ENCODE measurements around the gene SLC12A7.
"Not testable (repeated sequence)": the region's sequence is repeated elsewhere in the genome, so short reads cannot be mapped to it uniquely, and the experiment has no call there.

The SLC12A7 gene

DNA sequence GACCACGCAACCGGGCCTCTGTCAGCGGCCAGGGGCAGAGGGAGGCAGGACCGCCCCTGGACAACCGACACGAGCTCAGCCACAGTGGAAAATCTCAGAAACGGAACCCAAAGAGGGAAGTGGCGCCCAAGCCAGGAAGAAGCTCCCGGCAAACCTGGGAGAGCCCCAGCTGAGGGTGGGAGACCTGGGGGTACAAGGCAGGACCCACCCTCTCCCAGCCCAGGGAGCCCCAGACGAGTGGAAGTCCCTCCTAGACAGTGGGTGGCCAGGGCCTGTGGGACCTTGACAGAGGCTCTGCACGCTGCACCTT lies 3.0 kb downstream of the SLC12A7 start:
- DNase-seq: no peak

DNA sequence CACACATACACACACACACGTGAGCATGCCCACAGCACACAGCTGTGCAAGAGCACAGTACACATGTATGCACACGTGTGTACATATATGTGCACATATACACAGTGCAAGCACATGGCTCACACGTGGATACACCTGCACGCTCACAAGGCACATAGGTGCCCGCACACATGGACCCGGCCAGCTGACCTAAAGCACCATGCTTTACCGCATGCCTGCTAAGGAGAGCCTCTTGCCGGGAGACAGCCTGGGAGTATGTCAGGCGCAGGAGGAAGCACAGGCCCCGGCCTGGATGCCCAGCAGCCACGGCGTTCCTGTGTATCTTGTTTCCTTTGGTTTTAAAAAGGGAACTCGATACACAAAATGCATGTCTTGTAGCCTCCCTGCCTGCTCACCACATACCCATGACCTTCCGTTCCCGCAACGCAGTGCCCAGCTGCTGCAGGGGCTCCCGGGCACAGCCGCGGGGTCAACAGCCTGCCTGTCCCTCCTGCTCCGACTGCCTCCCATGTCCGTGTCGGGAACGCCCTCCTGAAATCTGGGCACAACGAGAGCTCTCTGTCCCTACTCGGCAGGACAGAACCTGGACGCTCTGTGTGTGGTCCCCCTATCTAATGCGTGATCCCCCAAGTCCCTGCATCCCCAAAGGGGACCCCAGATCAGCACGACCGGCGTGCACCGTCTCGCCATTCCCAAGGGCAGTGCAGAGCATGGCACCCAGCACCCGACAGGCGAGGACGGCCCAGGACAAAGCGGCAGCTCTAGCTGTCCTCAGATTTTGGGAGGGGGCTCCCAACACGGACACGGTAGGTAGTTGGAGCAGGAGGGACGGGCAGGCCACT lies 3.6 kb downstream of the SLC12A7 start:
- DNase-seq: no peak

- DNase-seq: no peak
Observed at GRCh38 chr5:1107167-1108022, 4.5 kb downstream of the SLC12A7 start.

DNA sequence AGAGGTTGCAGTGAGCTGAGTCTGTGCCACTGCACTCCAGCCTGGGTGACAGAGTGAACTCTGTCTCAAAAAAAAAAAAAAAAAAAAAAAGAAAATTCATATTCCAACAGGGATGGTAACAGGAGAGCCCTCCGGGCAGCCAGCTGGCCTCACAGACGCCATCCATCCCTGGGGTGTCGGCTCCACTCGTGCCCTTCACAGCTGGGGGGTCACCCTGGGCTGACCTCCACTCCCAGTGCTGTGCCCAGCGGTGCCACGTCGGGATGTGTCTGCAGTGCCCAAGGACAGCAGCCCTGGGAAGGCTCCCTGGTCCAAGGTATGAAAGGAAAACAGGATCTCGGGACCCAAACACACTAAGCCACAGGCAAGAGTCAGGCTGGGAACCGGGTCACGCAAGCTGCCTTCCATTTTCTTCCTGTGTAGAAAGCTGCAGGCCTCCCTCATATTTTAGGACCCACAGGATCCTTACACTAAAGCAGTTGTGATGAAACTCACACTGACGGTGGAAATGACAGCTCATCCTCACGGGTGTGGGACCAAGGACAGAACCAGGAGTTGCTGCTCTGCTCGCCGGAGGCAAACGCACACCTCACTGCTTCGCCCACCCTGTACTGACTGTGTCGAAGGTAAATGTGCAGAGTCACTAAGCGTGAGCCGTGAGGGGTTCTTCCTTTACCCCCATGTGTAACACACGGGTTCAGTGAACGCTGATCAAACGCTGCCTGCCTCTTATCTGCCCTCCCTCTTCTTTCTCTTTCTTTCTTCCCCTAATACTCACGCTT lies 5.3 kb downstream of the SLC12A7 start:
- no peak for DNase-seq

DNA sequence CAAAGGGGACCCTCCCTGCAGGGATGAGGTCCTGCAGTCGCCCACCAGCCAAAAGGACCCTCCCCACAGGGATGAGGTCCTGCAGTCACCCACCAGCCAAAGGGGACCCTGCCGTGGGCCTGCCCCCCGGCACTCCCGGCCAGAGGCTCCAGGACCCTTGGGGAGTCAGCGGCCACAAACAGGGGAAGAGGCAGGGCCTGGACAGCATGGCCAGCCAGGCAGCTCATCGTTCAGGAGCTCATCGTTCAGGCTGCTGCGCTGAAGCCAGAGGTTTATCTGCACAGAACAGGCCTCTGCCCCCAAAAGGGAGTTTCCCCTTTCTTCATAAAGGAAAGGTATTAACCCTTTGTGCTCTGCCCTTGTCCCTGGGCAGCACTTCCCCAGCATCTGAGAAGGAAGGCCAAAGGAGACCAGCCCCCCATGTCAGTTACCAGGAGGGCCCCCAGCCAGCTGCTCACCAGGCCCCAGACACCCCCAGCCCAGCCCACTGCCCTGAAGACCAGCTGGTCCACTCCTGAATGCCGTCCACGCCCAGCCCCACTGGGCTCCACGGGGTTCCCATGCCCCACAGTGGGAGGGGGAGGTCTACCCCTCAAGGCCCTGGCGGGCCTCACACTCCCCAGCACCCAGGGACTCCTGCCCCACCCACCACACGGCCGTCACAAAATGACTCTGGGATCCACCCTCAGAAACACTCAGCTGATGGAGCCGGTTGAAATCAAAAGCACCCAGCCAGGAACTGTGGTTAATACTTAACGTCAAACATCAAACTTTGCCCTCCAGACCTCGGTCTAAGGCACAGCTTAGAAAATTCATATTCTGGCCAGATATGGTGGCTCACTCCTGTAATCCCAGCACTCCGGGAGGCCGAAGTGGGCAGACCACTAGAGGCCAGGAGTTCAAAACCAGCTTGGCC lies 6.3 kb downstream of the SLC12A7 start:
- no peak for DNase-seq

DNA sequence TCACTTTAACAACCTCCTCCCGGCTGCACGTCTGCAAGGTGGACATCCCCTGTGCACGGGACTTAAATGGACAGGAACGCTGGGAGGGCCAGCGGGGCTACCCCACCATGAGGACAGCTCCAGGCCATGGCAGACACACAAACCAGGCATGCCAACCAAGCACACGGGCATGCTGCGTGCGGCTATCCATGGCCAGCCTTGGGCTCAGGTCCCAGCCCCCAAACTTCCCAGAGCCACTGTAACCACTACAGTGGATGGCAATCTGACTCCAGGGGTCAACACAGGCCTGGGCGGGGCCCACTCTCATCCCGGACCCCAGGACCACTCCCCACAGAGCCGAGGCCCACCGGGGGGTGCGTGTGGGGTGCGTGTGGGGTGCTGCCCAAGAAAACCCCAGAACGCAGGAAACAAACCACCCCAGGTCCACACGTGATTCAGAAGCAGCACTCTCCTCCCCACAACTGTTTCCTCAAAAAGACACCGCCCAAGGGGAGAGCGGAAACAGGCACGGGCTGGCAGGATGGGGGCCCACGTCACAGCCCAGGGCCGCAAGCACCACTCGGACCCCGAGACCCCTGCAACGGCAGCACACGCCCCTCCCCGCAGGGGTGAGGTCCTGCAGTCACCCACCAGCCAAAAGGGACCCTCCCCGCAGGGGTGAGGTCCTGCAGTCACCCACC lies 7.4 kb downstream of the SLC12A7 start:
- DNase-seq: no peak

GRCh38 chr5:1103505-1104326 lies 8.1 kb downstream of the SLC12A7 start:
- DNase-seq: no peak

DNA sequence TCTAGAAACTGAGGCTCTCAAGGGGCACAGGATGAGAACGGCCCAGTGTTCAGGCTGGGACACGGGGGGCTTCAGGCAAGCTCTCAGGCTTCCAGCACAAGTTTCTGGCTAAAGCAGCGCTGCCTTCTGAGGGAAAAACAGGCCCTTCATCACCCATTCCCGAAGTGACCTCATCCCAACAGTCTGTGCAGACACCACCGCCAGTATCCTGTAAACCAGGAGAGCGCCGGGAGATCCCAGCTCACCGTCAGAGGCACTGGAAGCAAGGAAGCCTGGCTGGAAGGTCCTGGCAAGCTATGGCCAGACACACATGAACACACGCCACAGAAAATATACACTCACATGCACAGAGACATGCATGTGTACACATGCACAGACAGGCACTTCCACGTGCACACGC lies 8.8 kb downstream of the SLC12A7 start:
- DNase-seq: no peak

GRCh38 chr5:1101961-1102713 lies 9.7 kb downstream of the SLC12A7 start:
- no peak for DNase-seq

GRCh38 chr5:1100664-1101574 lies 10.9 kb downstream of the SLC12A7 start:
- DNase-seq: no peak

GRCh38 chr5:1099926-1100663 lies 11.8 kb downstream of the SLC12A7 start:
- no peak for DNase-seq

DNA sequence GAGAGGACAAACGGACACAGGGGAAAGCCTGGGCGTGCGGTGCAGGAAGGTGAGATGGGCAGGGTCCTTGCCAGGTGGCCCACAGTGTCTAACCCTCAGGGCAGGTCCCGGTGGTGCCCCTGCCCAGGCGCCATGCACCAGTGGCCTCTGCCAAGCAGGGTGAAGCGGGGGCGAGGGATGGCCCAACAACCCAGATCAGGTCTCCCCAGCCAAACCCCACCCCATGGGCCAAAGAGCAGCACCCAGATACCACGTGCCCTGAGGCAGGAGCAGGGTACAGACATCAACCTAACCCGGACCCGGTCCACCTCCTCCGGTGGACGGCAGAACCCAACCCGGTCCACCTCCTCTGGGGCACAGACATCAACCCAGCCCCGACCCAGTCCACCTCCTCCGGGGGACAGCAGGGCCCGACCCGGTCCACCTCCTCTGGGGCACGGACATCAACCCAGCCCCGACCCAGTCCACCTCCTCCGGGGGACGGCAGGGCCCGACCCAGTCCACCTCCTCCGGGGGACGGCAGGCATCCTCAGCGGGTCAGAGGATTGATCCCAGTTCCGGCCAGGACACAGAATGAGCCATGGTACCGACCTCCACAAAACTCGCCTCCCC lies 12.8 kb downstream of the SLC12A7 start:
- DNase-seq: no peak

GRCh38 chr5:1097988-1098385 lies 13.9 kb downstream of the SLC12A7 start:
- DNase-seq: not testable (repeated sequence)

DNA sequence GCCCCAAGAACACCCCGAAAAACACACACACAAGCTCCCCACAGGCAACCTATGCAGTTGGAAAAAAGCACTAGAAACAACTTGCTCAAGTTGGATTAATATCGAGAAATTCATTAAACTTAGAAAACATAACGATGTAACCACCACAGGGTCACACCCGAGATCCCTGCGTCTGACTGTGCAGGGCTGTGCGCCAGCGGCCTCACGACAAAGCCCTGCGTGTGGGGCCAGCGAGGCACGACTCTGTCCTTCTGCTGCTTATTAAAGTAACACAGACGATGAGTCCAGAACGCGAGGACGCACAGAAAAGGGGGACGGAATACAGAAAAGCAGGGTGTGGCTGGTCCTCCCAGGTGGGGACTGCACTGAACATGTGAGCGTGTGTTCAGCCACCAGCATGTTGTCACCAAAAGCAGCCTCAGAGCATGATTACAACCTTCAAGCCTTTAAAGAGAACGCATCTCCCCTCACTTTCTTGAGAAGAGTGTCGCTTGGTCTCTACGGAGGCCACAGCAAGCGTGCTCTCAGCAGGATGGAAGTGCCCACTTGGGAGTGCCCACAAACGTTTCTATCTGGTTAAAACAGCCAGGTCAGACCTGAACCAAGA lies 14.4 kb downstream of the SLC12A7 start:
- DNase-seq: no peak

GRCh38 chr5:1096838-1097237 lies 15.0 kb downstream of the SLC12A7 start:
- DNase-seq: no peak

DNA sequence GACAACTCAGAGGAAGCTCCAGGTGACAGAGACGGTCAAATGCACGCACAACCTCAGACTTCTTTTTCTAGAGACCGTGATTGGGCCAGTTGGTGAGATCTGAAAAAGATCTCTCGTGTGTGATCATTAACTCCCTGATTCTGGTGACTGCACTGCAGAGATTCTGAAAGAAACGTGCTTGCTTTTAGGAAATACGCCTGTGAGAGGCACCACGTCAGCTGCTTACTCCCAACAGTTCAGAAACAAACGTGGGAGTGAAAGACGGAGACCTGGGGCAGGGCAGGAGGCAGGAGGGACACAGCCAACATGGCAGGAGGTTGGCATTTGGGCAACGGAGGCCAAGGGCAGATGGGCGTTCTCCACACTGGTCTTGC lies 15.9 kb downstream of the SLC12A7 start:
- no peak for DNase-seq

DNA sequence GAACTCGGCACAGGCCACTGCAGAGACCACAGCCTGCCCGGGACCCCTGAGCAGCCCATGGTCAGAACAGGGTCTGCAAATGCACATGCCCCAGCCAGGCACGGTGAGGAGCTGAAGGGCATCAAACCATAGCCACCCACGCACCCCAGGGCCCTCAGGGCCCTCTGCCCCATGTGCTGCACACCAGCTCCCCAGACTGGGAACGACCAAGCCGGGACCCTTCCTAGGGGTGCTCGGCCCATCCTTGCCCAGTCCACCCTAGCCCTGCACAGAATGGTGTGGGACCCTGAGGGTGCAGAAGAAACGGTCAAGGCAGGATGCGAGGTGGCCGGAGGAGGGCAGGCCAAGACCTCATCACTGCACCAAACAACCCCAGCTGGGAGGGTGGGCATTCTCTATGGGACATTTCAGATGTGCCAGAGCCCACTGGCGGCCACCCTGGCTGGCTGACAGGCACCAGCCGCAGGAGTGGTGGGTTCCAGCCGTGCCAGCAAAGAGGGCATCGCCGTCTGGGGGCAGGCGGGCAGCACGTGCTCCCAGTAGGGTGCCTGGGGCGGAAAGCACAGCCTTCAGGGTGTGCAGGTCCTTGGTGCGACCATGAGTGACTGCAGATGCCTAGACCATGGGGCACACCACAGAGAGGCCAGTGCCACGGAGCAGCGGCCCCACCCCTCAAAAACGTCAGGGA lies 16.4 kb downstream of the SLC12A7 start:
- DNase-seq: no peak

Measured in NCI-H1048 (cell line).